Measurements from ENCODE around the gene RAB1B.

DNA sequence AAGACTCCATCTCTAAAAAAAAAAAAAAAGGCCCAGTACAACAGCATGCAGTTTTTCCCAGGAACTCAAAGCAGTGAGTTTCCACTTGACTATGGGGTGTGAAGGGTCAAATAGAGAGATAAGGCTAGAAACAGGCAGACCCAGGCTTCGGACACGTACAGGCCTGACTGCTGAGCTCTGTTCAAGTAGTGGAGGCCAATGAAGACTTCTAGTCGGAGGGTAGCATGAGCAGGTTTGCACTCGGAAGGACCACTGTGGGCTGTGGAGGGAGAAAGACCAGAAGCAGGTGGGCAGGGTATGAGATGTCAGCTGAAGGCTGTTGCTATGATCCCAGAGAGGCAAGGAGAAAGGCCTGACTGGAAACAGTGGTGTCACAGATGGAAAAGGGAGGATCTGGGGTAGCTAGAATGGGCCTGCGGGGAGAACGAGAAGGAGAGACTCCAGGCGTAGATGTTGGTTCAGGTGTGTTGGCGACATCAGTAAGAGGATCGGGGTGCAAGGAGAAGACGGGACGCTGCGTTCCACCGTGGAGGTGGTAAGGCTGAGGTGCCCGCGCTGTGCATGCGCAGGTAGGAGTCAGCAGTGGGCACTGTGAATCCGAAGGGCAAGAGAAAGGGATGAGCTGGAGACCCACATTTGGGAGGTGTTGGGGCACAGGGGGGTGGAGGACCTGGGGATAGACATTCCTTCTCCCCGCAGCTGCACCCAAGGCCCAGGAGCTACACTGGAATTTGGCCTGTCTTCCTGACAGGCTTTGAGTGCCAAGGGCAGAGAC lies 49.4 kb upstream of the RAB1B start:
- TF ChIP-seq POLR2A (IDR thresholded peaks at IDR 0.05; ENCODE audit: low read length), result no peak
- no peak for TF ChIP-seq GATA1 (IDR thresholded peaks at IDR 0.05; ENCODE audit: low read depth, low read length)
